ENCODE data around the gene UBQLN2.
"Not testable (repeated sequence)": the region's sequence is repeated elsewhere in the genome, so short reads cannot be mapped to it uniquely, and the experiment has no call there.

The UBQLN2 gene

DNA sequence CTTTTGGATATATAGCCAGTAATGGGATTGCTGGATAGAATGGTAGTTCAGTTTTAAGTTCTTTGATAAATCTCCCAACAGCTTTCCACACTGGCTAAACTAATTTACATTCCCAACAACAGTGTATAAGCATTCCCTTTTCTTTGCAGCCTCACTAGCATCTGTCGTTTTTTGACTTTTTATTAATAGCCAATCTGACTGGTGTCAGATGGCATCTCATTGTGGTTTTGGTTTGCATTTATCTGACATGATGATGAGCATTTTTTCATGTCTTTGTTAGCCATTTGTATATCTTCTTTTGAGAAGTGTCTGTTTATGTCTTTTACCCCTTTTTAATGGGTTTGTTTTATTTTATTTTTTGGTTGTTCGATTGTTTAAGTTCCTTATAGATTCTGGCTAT, 13.3 kb downstream of the UBQLN2 start:
- no peak for TF ChIP-seq GATA1 (IDR thresholded peaks at IDR 0.05; ENCODE audit: low read depth, low read length)
- no peak for TF ChIP-seq POLR2A (IDR thresholded peaks at IDR 0.05; ENCODE audit: low read length)
- no peak for DNase-seq

DNA sequence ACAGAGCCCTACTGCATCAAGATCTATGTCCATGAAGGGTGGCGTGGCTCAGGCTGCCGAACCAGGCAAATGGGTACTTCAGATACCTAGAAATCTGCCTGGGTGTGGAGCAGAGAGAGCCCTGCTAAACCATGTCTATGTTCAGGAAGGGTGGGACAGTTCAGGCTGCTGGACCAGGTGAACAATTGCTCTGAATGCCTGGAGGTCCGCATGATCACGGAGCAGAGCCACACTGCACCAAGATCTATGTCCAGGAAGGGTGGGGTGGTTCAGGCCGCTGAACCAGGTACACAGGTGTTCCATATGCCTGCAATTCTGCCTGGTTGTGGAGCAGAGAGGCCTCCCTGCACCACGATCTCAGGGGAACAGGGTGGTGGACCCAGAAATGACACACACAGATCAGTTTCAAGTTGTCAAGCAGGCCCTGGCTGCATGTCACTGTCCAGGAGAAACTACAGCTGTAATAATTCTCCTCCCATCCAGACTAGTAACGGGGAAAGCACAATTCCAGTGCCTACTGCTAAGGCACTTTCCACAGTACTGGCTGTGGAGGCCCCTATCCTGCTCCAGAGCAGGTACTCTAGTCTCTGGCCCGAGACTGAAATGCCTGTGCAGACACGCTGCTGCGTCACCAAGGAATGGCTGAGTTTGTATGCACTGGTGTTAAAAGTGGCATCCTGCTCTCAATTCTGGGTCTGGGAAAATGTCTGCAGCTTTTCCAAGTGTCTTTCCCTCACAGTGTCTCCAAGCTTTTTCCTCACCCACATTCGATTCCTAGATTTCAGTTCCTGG, 25.2 kb downstream of the UBQLN2 start:
- no peak for DNase-seq
- no peak for TF ChIP-seq GATA1 (IDR thresholded peaks at IDR 0.05; ENCODE audit: low read depth, low read length)
- TF ChIP-seq POLR2A (IDR thresholded peaks at IDR 0.05; ENCODE audit: low read length), result no peak

DNA sequence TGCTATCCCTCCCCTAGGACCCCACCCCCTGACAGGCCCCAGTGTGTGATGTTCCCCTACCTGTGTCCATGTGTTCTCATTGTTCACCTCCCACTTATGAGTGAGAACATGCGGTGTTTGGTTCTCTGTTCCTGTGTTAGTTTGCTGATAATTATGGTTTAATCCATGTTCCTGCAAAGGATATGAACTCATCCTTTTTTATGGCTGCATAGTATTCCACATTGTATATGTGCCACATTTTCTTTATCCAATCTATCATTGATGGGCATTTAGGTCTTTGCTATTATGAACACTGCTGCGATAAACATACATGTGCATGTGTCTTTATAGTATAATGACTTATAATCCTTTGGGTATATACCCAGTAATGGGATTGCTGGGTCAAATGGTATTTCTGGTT, 28.4 kb downstream of the UBQLN2 start:
- DNase-seq, result not testable (repeated sequence)

DNA sequence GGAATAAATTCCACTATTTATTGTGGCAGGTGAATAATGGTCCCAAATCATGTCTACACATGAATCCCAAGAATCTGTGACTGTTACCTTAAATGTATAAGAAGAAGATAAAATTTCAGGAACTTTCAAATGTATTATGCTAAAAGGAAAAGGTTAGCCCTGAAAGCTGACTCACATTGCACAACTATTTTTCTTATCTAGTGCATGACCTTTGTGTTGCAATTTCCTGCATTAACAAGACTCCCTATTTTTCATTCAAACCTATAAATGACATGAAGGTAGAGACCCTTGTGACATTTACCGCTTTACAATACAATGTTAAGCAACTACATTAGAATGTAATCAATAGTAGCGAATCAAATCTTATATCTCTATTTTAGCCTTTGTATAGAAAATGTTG, 36.7 kb downstream of the UBQLN2 start:
- no peak for TF ChIP-seq POLR2A (IDR thresholded peaks at IDR 0.05; ENCODE audit: low read length)
- TF ChIP-seq GATA1 (IDR thresholded peaks at IDR 0.05; ENCODE audit: low read depth, low read length), result no peak
- no peak for DNase-seq

DNA sequence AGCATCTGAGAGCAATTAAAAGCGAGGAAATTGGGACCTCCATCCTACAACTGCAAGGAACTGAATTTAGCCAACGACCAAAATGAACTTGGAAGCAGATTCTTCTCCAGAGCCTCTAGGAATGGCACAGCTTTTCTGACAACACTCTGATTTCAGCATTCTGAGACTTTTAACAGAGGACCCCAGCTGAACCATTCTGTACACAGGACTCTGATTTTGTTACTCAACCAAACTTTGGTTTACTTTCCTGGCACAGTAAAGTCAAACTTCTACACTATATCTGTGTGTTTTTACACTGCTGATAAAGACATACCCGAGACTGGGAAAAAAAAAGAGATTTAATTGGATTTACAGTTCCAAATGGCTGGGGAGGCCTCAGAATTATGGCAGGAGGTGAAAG, 37.6 kb downstream of the UBQLN2 start:
- TF ChIP-seq GATA1 (IDR thresholded peaks at IDR 0.05; ENCODE audit: low read depth, low read length) (no peak), POLR2A (IDR thresholded peaks at IDR 0.05; ENCODE audit: low read length) (no peak)
- no peak for DNase-seq

DNA sequence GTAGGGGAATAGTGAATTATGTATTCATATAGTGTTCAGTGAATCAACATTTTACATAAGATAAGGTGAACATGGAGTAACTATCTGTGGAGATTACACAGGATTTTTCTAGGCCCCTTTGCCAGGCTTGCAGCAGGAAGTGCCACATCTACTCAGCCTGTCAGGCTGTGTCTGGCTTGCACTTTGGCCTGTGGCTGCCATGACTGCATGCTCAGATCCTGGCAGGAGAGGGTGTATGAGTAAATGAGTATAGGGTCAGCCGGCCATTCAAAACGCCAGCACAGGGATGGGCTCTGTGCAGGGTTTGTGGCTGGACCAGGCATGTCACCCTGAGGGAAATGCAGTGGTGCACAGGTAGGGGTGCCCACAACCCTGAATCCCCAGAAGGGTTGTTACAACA, 51.9 kb downstream of the UBQLN2 start:
- no peak for TF ChIP-seq GATA1 (IDR thresholded peaks at IDR 0.05; ENCODE audit: low read depth, low read length)
- no peak for TF ChIP-seq POLR2A (IDR thresholded peaks at IDR 0.05; ENCODE audit: low read length)
- no peak for DNase-seq

Data from erythroblast (primary cell).